Thymus (tissue), 11 donors: Measurements from ENCODE around the gene DNMT3A. TPM values are rescaled to one million over a fixed set of nuclear protein-coding genes. Genes with fewer than 3 reads are reported as not detected.

Experiments used
- DNase-seq, 9 donors: peaks; one replicate each; pipeline ENCODE4 v3.0.0-alpha.2; 2013; ENCODE audit warnings: low spot score in 9 of 9, low read depth in 6 of 9, missing footprints in 1 of 9
- H3K27ac ChIP-seq, 2 donors: one replicate each; pipeline ENCODE4 v1.5.1; 2013; ENCODE audit warnings: control low read depth in 1 of 2, low read depth in 1 of 2, low read length in 1 of 2, mild to moderate bottlenecking in 1 of 2, moderate library complexity in 1 of 2
- H3K27me3 ChIP-seq, 2 donors: one replicate each; pipeline ENCODE4 v1.5.1; 2013; ENCODE audit warnings: low read length in 1 of 2; ENCODE audit not compliant: control insufficient read depth in 2 of 2, insufficient read depth in 1 of 2
- H3K36me3 ChIP-seq, 2 donors: one replicate each; pipeline ENCODE4 v1.5.1; 2013; ENCODE audit warnings: low read length in 1 of 2, mild to moderate bottlenecking in 1 of 2, moderate library complexity in 1 of 2; ENCODE audit not compliant: control insufficient read depth in 2 of 2, insufficient read depth in 2 of 2
- H3K4me1 ChIP-seq, 2 donors: one replicate each; pipeline ENCODE4 v1.5.1; 2013; ENCODE audit warnings: low read length in 2 of 2; ENCODE audit not compliant: control insufficient read depth in 2 of 2, insufficient read depth in 2 of 2
- H3K4me3 ChIP-seq, 2 donors: one replicate each; pipeline ENCODE4 v1.5.1; 2013; ENCODE audit warnings: low read length in 2 of 2, control low read depth in 1 of 2, mild to moderate bottlenecking in 1 of 2
- H3K9me3 ChIP-seq, 2 donors: one replicate each; pipeline ENCODE4 v1.5.1; 2013; ENCODE audit warnings: low read length in 1 of 2, mild to moderate bottlenecking in 1 of 2; ENCODE audit not compliant: control insufficient read depth in 2 of 2, insufficient read depth in 1 of 2
- WGBS: extraction: QIAGEN DNeasy Blood & Tissue Kit; methylation state at CpG from one replicate; pipeline ENCODE4 v1.1.7; 2013; 5-methylcytosine and 5-hydroxymethylcytosine counted together
- polyA plus RNA-seq: library from polyadenylated mRNA; stranded (reverse); fragments of 200-250 nt; gene quantifications from one replicate; pipeline ENCODE4 v1.2.3, GENCODE V29; 2013
- total RNA-seq: library from RNA; stranded (reverse); fragments of 120-200 nt; gene quantifications from one replicate; pipeline ENCODE4 v1.2.4, GENCODE V29; 2013
- donor health status: healthy.

The DNMT3A gene
- total and polyA plus RNA-seq, 2 donors: 22.7 to 27.5 TPM

GRCh38 chr2:25381502-25381901 is 39.8 kb upstream of the DNMT3A start:
- WGBS: 95% methylated on average over 7 of the region's 7 CpGs
- Histone ChIP-seq H3K27ac (no peak overlapping the region), H3K4me1 (peaks cover 24 to 39% of the 10 kb centered on the region in 2 donors), H3K4me3 (no peak overlapping the region), H3K9me3 (peaks cover 0 to 14% of the 10 kb centered on the region in 2 donors), H3K36me3 (peaks cover 0 to 2% of the 10 kb centered on the region in 2 donors), H3K27me3 (no peaks in the 10 kb centered on the region)
- no peak for DNase-seq

DNA sequence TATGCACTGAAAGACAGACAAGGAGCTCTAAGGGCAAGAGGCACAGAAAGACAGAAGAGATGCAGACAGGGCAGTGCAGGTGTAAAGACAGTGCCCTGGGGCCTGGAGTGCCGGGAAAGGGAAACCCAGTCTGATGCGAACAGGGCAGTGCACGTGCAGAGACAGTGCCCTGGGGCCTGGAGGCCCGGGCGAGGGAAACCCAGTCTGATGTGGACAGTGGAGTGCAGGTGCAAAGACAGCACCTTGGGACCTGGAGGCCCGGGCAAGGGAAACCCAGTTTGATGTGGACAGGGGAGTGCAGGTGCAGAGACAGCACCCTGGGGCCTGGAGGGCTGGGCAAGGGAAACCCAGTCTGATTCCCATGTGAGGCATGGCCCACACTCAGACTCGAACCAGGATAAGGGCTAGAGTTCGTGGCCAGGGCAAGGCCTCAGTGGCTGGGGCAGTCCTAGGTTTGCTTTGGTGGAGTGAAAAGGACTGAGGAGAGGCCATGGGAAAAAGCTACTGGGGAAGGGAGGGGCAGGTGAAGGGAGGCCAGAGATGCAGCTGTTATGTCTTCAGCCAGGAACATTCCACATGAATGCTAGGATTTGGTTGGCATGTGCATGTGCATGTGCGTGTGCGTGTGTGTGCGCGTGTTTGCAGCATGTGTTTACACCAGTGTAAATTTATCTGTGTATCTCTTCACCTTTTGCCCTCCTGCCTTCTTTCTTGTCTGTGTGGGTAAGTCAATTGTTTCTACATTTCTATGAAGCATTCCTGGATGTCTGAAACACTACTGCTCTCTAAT is 39.1 kb upstream of the DNMT3A start:
- Histone ChIP-seq H3K27me3 (no peaks in the 10 kb centered on the region), H3K27ac (no peak overlapping the region), H3K9me3 (peaks cover 0 to 14% of the 10 kb centered on the region in 2 donors), H3K36me3 (peaks cover 0 to 2% of the 10 kb centered on the region in 2 donors), H3K4me1 (peaks cover 30 to 46% of the 10 kb centered on the region in 2 donors), H3K4me3 (no peak overlapping the region)
- 98% methylated on average over 12 of the region's 12 CpGs for WGBS
- no peak for DNase-seq

DNA sequence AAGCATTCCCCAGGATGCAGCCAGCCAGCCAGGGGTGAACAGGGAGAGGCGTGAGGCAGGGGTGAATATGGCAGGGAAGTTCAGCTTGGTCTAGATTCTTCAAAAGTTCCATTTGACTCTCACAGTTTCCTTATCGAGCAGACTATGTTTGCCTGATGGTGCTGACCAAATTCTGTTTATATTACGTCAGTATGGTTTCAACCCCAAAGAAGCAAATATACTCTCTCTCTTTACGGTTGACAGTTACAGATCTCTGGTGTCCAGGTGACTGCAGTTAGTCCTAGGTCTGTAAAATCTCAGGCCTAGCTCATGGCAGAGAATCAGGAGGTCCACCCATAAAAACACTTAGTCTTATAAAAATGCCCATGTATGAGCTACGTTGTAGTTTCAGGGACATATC is 38.3 kb upstream of the DNMT3A start:
- WGBS: 97% methylated on average over 5 of the region's 5 CpGs
- no peaks in the 10 kb centered on the region for H3K36me3 ChIP-seq
- peaks cover 0 to 14% of the 10 kb centered on the region in 2 donors for H3K9me3 ChIP-seq
- no peaks in the 10 kb centered on the region for H3K27me3 ChIP-seq
- no peak overlapping the region for H3K4me3 ChIP-seq
- no peak overlapping the region for H3K27ac ChIP-seq
- peaks cover 30 to 50% of the 10 kb centered on the region in 2 donors for H3K4me1 ChIP-seq
- no peak for DNase-seq

DNA sequence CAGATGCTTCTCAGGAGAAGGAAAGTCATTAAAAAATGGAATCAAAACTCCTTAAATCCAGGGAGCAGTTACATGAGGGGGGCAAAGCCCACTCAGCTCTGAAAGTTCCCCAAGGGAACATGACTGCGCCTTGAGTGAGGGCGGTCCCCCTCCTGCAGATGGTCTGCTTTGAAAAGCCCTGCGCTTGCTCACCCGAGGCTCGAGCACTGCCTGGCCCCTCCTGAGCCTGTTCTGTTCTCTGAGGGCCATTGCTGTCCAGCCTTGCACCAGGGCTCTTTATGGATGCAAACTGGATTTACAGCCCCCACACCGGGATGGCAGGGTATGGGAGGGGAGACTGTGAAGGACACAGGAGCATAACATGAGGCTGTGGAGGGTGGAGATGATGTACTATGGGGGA is 37.8 kb upstream of the DNMT3A start:
- Histone ChIP-seq H3K27ac (no peak overlapping the region), H3K27me3 (no peaks in the 10 kb centered on the region), H3K4me3 (no peak overlapping the region), H3K9me3 (peaks cover 0 to 14% of the 10 kb centered on the region in 2 donors), H3K36me3 (no peaks in the 10 kb centered on the region), H3K4me1 (peaks cover 30 to 50% of the 10 kb centered on the region in 2 donors)
- WGBS: 99% methylated on average over 6 of the region's 6 CpGs
- DNase-seq: no peak

DNA sequence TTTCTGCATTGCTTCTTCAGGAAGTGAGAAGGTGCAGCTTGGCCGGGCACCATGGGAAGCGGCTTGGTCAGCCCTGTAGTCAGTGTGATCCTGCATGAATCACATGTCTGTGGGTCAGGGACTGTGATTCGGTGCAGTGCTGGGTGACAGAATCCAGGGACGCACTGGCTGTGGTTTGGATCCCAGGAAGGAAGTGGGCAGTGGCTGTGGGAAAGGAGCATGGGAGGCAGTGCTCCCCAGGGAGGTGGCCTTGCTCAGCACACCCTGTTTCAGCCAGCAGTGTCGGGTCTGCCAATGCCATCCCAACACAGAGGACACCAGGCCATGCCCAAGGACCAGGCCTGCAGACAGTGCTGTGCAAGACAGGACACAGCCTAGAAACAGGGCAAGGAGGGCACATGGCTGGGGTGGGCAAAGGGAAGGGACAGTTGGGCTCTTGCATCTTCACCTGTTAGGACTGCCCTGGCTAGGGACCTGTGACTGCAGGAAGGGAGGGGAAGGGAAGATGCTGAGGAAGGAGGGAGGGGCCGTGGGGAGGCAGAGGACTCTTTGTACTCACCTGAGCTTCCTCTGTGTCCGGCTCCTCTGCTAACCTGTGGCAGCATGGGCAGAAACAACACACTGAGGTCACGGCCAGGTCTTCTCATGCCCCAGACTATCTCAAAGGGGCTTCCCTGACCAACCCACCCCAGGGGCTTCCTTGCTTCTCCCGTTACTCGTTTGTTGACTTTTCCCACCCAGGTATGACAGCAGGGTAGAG is 37.2 kb upstream of the DNMT3A start:
- no peak for DNase-seq
- Histone ChIP-seq H3K36me3 (no peaks in the 10 kb centered on the region), H3K27me3 (no peaks in the 10 kb centered on the region), H3K9me3 (peaks cover 0 to 14% of the 10 kb centered on the region in 2 donors), H3K27ac (no peak overlapping the region), H3K4me1 (peaks cover 30 to 50% of the 10 kb centered on the region in 2 donors), H3K4me3 (no peak overlapping the region)
- 86% methylated on average over 10 of the region's 10 CpGs for WGBS

GRCh38 chr2:25377822-25378421 is 36.2 kb upstream of the DNMT3A start:
- 96% methylated on average over 22 of the region's 22 CpGs for WGBS
- DNase-seq: no peak
- peaks cover 0 to 14% of the 10 kb centered on the region in 2 donors for H3K9me3 ChIP-seq
- H3K27ac ChIP-seq: peak overlapping the region; percentile 89 to 94
- H3K4me3 ChIP-seq: no peak overlapping the region
- H3K4me1 ChIP-seq: peaks cover 30 to 50% of the 10 kb centered on the region in 2 donors
- no peaks in the 10 kb centered on the region for H3K27me3 ChIP-seq
- no peaks in the 10 kb centered on the region for H3K36me3 ChIP-seq

DNA sequence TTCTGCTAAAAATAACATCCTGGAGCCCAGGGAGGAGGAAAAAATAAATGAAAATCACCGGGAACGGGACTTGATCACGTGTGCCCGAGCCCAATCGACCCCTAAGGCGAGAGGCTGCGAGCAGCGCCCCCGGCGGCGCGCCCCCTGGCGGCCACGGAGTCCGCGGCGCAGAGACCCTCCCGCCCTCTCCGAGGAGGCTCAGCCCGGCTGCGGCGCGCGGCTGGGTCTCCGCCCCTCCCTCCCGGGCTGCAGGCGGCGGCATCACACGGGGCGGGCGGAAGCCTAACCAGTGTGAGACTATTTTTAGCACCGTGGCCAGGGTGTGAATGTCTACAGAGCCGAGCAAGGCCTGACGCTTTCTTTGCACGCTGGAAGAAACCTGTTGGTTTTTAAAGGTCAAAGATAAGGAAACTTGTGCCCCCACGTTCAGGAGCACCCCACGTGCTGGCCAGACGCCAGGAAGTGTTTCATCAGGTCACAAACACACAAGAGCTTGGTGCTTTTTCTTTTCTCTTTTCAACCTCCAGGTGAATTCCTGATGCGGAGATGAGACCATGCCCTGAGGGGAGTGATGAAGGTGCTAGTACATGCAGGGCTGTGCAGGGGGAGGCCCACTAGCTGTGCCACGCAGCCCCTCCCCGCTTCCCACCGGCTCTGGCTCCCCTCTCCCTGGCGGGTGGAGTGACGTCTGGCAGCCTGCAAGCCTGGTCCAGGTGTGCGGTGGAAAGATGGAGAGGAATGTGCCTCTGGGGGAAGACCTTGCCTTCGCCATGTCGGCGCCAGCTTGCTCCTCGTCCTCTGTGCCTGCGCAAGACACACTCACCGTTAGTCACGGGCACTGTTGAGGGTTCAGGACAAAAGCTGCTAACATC is 35.3 kb upstream of the DNMT3A start:
- peak overlapping the region; percentile 8 to 24 for H3K4me3 ChIP-seq
- H3K27ac ChIP-seq: peak overlapping the region; percentile 89 to 94
- peak; percentile 77 to 96 (median 90) for DNase-seq
- WGBS: 16% methylated on average over 52 of the region's 52 CpGs
- H3K9me3 ChIP-seq: peaks cover 0 to 14% of the 10 kb centered on the region in 2 donors
- H3K4me1 ChIP-seq: peaks cover 30 to 50% of the 10 kb centered on the region in 2 donors
- H3K27me3 ChIP-seq: no peaks in the 10 kb centered on the region
- no peaks in the 10 kb centered on the region for H3K36me3 ChIP-seq

DNA sequence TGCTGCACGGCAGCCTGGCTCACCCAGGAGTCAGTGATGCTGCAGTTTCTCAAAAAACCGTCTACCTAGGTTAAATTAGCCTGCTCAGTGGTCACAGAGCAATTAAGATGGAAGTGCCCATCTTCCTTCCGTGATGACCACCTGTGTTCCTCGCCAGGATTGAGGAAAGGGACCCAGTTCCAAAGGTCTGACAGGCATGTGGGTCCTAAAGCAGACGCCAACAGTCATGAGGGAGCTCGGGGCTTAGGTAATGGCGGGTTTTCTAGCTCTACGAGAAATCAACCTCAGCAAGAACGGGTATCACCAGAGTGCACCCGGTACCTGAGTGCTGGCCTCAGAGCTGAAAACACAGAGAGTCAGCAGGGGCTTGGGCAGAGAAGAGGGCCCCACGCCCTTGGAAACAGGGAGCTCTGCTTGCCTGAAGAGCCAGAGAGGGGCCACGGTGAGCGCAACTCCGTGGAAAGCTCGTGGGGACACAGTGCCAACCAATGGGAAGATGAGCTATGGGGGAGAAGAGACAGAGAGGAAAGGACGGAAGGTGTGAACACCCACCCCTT is 34.3 kb upstream of the DNMT3A start:
- H3K4me3 ChIP-seq: no peak overlapping the region
- H3K4me1 ChIP-seq: peaks cover 30 to 51% of the 10 kb centered on the region in 2 donors
- no peaks in the 10 kb centered on the region for H3K27me3 ChIP-seq
- H3K36me3 ChIP-seq: no peaks in the 10 kb centered on the region
- H3K9me3 ChIP-seq: peaks cover 0 to 14% of the 10 kb centered on the region in 2 donors
- 88% methylated on average over 16 of the region's 16 CpGs for WGBS
- H3K27ac ChIP-seq: no peak overlapping the region
- DNase-seq: no peak
